Endodermal cell (in vitro differentiated cells): ENCODE measurements around the gene CCR8. TPM values are rescaled to one million over a fixed set of nuclear protein-coding genes. Genes with fewer than 3 reads are reported as not detected.

Experiments used
- DNase-seq: peaks from one replicate; pipeline ENCODE4 v3.0.0-alpha.2; 2017
- H3K27ac ChIP-seq: 2 replicates; pipeline ENCODE4 v1.5.1; 2013; ENCODE audit warnings: mild to moderate bottlenecking, low read depth, low read length, moderate library complexity
- H3K27me3 ChIP-seq: 2 replicates; pipeline ENCODE4 v1.6.1; 2013; ENCODE audit warnings: mild to moderate bottlenecking, low read length, moderate library complexity; ENCODE audit not compliant: insufficient read depth, control insufficient read depth, poor library complexity, severe bottlenecking
- H3K36me3 ChIP-seq: 2 replicates; pipeline ENCODE4 v1.7.0; 2013; ENCODE audit warnings: mild to moderate bottlenecking, low read length, moderate library complexity; ENCODE audit not compliant: control insufficient read depth, insufficient read depth
- H3K4me1 ChIP-seq: one replicate; pipeline ENCODE4 v1.7.0; 2013; ENCODE audit warnings: low read length; ENCODE audit not compliant: control insufficient read depth, insufficient read depth
- H3K4me3 ChIP-seq: 2 replicates; pipeline ENCODE4 v1.5.1; 2013; ENCODE audit warnings: mild to moderate bottlenecking, low read length, moderate library complexity
- H3K9ac ChIP-seq: 2 replicates; pipeline ENCODE4 v1.6.1; 2013; ENCODE audit warnings: mild to moderate bottlenecking, low read length, moderate library complexity; ENCODE audit not compliant: poor library complexity, severe bottlenecking; ENCODE audit errors: extremely low read depth
- H3K9me3 ChIP-seq: 2 replicates; pipeline ENCODE4 v1.6.1; 2013; ENCODE audit warnings: mild to moderate bottlenecking, low read length, moderate library complexity; ENCODE audit not compliant: control insufficient read depth
- H3K27ac Mint-ChIP-seq: 2 replicates; pipeline ENCODE4 v1.8.0; 2020; ENCODE audit warnings: mixed read lengths
- H3K27me3 Mint-ChIP-seq: 2 replicates; pipeline ENCODE4 v1.8.0; 2021; ENCODE audit warnings: mild to moderate bottlenecking, mixed read lengths; ENCODE audit not compliant: insufficient read depth
- H3K36me3 Mint-ChIP-seq: 2 replicates; pipeline ENCODE4 v1.8.0; 2020; ENCODE audit warnings: low read depth, mixed read lengths
- H3K4me1 Mint-ChIP-seq: 2 replicates; pipeline ENCODE4 v1.8.0; 2020; ENCODE audit warnings: mixed read lengths
- H3K4me3 Mint-ChIP-seq: 2 replicates; pipeline ENCODE4 v1.8.0; 2020; ENCODE audit warnings: mild to moderate bottlenecking, moderate library complexity, mixed read lengths
- H3K9me3 Mint-ChIP-seq: 2 replicates; pipeline ENCODE4 v1.8.0; 2020; ENCODE audit warnings: mild to moderate bottlenecking, mixed read lengths
- CTCF ChIP-seq: fragments of 200-600 bp; sonication (generic); conservative IDR thresholded peaks from 2 replicates; pipeline ENCODE4 v1.5.0; 2021; ENCODE audit warnings: antibody characterized with exemption, mild to moderate bottlenecking
- WGBS, 2 experiments: methylation state at CpG; one replicate each; pipeline versions ENCODE4 v1.1.5 to v1.1.7; 2013; ENCODE audit warnings: missing lambda C conversion rate in 2 of 2, mixed read lengths in 1 of 2; ENCODE audit not compliant: insufficient coverage in 1 of 2, insufficient read length in 1 of 2; 5-methylcytosine and 5-hydroxymethylcytosine counted together
- total RNA-seq, 2 donors: library from RNA; stranded (reverse); fragmentation: NEBNext Ultra II Directional in 1 of 2; extraction: Animal tissue kit (Norgen Biotek cat#: 25700) in 1 of 2; gene quantifications; 2 replicates in 1 of 2; 3 replicates in 1 of 2; pipeline ENCODE4 v1.2.1, GENCODE V29; 2021

Gene CCR8
- total RNA-seq, 2 donors from 2014 or later = 0.22 TPM; not detected in 1

- H3K36me3 ChIP-seq = no peaks in the 10 kb centered on the region
- peak; percentile 98 for TF ChIP-seq CTCF
- H3K36me3 Mint-ChIP-seq = no peaks in the 10 kb centered on the region
- H3K9ac ChIP-seq = no peak overlapping the region
- no peaks in the 10 kb centered on the region for H3K27me3 Mint-ChIP-seq
- H3K27ac ChIP-seq = no peak overlapping the region
- peak; percentile 99 for DNase-seq
- no peaks in the 10 kb centered on the region for H3K9me3 Mint-ChIP-seq
- peaks cover 23% of the 10 kb centered on the region for H3K4me1 Mint-ChIP-seq
- H3K27ac Mint-ChIP-seq = no peak overlapping the region
- 17 to 23% methylated on average over 1 to 3 of the region's 3 CpGs for WGBS, 2 experiments
- H3K4me1 ChIP-seq = no peaks in the 10 kb centered on the region
- H3K9me3 ChIP-seq = no peaks in the 10 kb centered on the region
- no peak overlapping the region for H3K4me3 ChIP-seq
- H3K27me3 ChIP-seq = no peaks in the 10 kb centered on the region
- no peak overlapping the region for H3K4me3 Mint-ChIP-seq
These were observed 41.2 kb upstream of the CCR8 start for GRCh38 chr3:39288300-39288808.

- no peak for TF ChIP-seq CTCF
- no peak for DNase-seq
- Mint-ChIP-seq H3K4me3 (no peak overlapping the region), H3K9me3 (no peaks in the 10 kb centered on the region), H3K27me3 (no peaks in the 10 kb centered on the region), H3K27ac (peak overlapping the region; percentile 71), H3K36me3 (no peaks in the 10 kb centered on the region), H3K4me1 (peaks cover 20% of the 10 kb centered on the region)
- Histone ChIP-seq H3K4me1 (no peaks in the 10 kb centered on the region), H3K9me3 (no peaks in the 10 kb centered on the region), H3K4me3 (no peak overlapping the region), H3K27ac (no peak overlapping the region), H3K36me3 (no peaks in the 10 kb centered on the region), H3K9ac (no peak overlapping the region), H3K27me3 (no peaks in the 10 kb centered on the region)
- 89 to 93% methylated on average over 4 of the region's 4 CpGs for WGBS, 2 experiments
These were observed 40.4 kb upstream of the CCR8 start for GRCh38 chr3:39289107-39289506.

GRCh38 chr3:39290255-39290654, 39.3 kb upstream of the CCR8 start:
- H3K27ac Mint-ChIP-seq = peak overlapping the region; percentile 10
- peaks cover 14% of the 10 kb centered on the region for H3K4me1 Mint-ChIP-seq
- no peak for TF ChIP-seq CTCF
- no peaks in the 10 kb centered on the region for H3K36me3 ChIP-seq
- H3K27me3 Mint-ChIP-seq = no peaks in the 10 kb centered on the region
- 77 to 83% methylated on average over 3 to 4 of the region's 4 CpGs for WGBS, 2 experiments
- no peaks in the 10 kb centered on the region for H3K9me3 Mint-ChIP-seq
- H3K4me3 Mint-ChIP-seq = no peak overlapping the region
- H3K9me3 ChIP-seq = no peaks in the 10 kb centered on the region
- H3K27me3 ChIP-seq = no peaks in the 10 kb centered on the region
- no peak overlapping the region for H3K4me3 ChIP-seq
- no peak for DNase-seq
- H3K9ac ChIP-seq = no peak overlapping the region
- H3K36me3 Mint-ChIP-seq = no peaks in the 10 kb centered on the region
- H3K4me1 ChIP-seq = no peaks in the 10 kb centered on the region
- no peak overlapping the region for H3K27ac ChIP-seq
